Measurements from ENCODE around the gene TTLL11. TPM values are rescaled to one million over a fixed set of nuclear protein-coding genes. Genes with fewer than 3 reads are reported as not detected.
A peak's percentile ranks its signal among the peaks of the same experiment; 100 is the strongest.

TTLL11 gene
- total and polyA plus RNA-seq, 4 donors, result 1.4 to 4.5 (median 3.6) TPM

DNA sequence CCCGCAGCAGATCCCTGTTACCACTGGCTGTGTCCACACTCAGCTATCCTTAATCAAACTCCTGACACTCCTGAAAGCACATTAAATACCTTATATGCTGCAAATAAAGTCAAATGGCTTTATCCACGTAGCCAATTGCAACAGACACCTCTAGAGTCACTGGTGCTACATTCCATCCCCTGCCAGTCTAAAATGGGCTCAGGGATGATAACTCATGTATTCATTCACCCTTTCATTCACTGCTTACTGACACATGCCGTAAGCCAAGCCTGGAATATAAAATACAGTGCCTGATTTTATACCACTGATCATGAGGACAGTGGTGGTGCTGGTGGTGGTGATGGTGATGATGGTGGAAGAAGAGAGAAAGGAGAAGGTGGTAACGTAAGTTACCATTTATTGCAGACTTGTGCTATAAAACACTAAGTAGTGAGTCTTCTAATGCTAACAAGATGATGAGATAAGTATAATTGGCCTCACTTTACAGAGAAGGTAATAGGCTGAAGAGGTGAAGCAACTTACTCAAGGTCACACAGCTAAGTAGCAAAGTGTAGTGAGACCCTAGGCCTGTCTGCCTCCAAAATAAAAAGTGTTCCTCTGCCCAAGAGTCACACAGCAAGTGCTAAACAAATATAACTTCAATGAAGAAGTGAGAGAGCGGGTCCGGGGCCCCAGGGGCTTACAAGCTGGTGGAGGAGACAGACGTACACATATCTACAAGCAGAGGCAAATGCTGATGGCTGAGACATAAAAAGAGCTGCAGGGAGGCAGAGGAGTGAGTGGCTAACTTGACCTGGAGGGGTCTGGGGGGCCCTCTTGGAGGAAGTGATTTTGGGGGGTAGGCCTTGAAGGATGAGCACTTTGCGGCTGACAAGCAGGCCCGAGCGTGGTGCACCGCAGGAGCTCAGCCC lies 1.2 kb downstream of the TTLL11 start:
- Histone ChIP-seq H3K36me3 (ENCODE audit: control insufficient read depth in 4 of 4, insufficient read depth in 3 of 4, low read depth in 1 of 4, low read length in 3 of 4) (no peaks in the 10 kb centered on the region), H3K4me1 (ENCODE audit: control insufficient read depth in 4 of 4, insufficient read depth in 4 of 4, low read length in 3 of 4) (peaks cover 7 to 45% (median 33%) of the 10 kb centered on the region in 4 donors)

DNA sequence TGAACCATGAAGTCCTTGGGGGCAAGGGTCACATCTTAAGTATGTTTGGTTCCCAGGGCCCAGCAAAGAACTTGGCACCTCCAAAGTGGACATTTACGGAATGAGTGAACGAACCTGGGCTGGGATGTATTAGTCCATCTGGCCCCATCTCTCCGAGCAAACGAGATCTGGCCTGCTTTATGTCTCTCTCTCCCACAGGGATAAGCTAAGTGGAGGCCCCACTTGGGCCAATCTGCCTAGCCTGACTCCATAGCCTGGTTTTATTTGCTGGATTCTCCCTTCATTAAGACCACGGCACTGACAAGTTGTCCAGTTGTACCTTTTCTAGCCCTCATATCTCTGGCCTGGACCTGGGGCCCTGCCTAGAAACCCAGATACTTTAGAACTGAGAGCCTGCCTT lies 2.1 kb downstream of the TTLL11 start:
- TF ChIP-seq HNF4G (IDR thresholded peaks at IDR 0.05) (no peak), FOXA1 (IDR thresholded peaks at IDR 0.05) (no peak), YY1 (IDR thresholded peaks at IDR 0.05) (no peak), RXRA (IDR thresholded peaks at IDR 0.05) (no peak), FOXA2 (IDR thresholded peaks at IDR 0.05) (no peak), TAF1 (conservative IDR thresholded peaks at IDR 0.05) (no peak), NR2F2 (IDR thresholded peaks at IDR 0.05) (no peak), GABPA (IDR thresholded peaks at IDR 0.05 in 1 of 2, conservative IDR thresholded peaks at IDR 0.05 in 1 of 2) (no peak), RAD21 (IDR thresholded peaks at IDR 0.05) (no peak), EGR1 (IDR thresholded peaks at IDR 0.05; ENCODE audit: low read depth in 2 of 2) (no peak), SP1 (IDR thresholded peaks at IDR 0.05) (no peak), HNF4A (conservative IDR thresholded peaks at IDR 0.05) (no peak)
- TF ChIP-seq, protein P1, sequence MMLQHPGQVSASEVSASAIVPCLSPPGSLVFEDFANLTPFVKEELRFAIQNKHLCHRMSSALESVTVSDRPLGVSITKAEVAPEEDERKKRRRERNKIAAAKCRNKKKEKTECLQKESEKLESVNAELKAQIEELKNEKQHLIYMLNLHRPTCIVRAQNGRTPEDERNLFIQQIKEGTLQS (IDR thresholded peaks at IDR 0.05), result no peak
- TF ChIP-seq, protein P2, sequence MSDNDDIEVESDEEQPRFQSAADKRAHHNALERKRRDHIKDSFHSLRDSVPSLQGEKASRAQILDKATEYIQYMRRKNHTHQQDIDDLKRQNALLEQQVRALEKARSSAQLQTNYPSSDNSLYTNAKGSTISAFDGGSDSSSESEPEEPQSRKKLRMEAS (IDR thresholded peaks at IDR 0.05), result no peak
- TF ChIP-seq, protein P3, sequence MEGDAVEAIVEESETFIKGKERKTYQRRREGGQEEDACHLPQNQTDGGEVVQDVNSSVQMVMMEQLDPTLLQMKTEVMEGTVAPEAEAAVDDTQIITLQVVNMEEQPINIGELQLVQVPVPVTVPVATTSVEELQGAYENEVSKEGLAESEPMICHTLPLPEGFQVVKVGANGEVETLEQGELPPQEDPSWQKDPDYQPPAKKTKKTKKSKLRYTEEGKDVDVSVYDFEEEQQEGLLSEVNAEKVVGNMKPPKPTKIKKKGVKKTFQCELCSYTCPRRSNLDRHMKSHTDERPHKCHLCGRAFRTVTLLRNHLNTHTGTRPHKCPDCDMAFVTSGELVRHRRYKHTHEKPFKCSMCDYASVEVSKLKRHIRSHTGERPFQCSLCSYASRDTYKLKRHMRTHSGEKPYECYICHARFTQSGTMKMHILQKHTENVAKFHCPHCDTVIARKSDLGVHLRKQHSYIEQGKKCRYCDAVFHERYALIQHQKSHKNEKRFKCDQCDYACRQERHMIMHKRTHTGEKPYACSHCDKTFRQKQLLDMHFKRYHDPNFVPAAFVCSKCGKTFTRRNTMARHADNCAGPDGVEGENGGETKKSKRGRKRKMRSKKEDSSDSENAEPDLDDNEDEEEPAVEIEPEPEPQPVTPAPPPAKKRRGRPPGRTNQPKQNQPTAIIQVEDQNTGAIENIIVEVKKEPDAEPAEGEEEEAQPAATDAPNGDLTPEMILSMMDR (IDR thresholded peaks at IDR 0.05; ENCODE audit: low read depth, low read length, missing input control), result no peak
- TF ChIP-seq, protein P4, sequence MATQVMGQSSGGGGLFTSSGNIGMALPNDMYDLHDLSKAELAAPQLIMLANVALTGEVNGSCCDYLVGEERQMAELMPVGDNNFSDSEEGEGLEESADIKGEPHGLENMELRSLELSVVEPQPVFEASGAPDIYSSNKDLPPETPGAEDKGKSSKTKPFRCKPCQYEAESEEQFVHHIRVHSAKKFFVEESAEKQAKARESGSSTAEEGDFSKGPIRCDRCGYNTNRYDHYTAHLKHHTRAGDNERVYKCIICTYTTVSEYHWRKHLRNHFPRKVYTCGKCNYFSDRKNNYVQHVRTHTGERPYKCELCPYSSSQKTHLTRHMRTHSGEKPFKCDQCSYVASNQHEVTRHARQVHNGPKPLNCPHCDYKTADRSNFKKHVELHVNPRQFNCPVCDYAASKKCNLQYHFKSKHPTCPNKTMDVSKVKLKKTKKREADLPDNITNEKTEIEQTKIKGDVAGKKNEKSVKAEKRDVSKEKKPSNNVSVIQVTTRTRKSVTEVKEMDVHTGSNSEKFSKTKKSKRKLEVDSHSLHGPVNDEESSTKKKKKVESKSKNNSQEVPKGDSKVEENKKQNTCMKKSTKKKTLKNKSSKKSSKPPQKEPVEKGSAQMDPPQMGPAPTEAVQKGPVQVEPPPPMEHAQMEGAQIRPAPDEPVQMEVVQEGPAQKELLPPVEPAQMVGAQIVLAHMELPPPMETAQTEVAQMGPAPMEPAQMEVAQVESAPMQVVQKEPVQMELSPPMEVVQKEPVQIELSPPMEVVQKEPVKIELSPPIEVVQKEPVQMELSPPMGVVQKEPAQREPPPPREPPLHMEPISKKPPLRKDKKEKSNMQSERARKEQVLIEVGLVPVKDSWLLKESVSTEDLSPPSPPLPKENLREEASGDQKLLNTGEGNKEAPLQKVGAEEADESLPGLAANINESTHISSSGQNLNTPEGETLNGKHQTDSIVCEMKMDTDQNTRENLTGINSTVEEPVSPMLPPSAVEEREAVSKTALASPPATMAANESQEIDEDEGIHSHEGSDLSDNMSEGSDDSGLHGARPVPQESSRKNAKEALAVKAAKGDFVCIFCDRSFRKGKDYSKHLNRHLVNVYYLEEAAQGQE (IDR thresholded peaks at IDR 0.05), result no peak
- no peak overlapping the region for H3K4me3 ChIP-seq (ENCODE audit: low read depth in 1 of 3, low read length in 3 of 3)
- DNase-seq (ENCODE audit: low spot score), result no peak
- no peak overlapping the region for H3K27ac ChIP-seq (ENCODE audit: low read depth in 1 of 2, low read length in 2 of 2)
- peaks cover 7 to 45% (median 33%) of the 10 kb centered on the region in 4 donors for H3K4me1 ChIP-seq (ENCODE audit: control insufficient read depth in 4 of 4, insufficient read depth in 4 of 4, low read length in 3 of 4)
- no peaks in the 10 kb centered on the region for H3K27me3 ChIP-seq (ENCODE audit: control insufficient read depth in 4 of 4, insufficient read depth in 4 of 4, low read length in 3 of 4)
- H3K9ac ChIP-seq (ENCODE audit: low read depth in 1 of 2, low read length in 2 of 2), result no peak overlapping the region
- 92% methylated on average over 5 of the region's 5 CpGs for WGBS
- H3K9me3 ChIP-seq (ENCODE audit: control insufficient read depth in 4 of 4, low read length in 3 of 4), result no peaks in the 10 kb centered on the region
- H3K36me3 ChIP-seq (ENCODE audit: control insufficient read depth in 4 of 4, insufficient read depth in 3 of 4, low read depth in 1 of 4, low read length in 3 of 4), result no peaks in the 10 kb centered on the region

More for the DNA sequence above, 1.2 kb downstream of the TTLL11 start:
- WGBS, result 52% methylated on average over 11 of the region's 11 CpGs
- Histone ChIP-seq H3K4me3 (ENCODE audit: low read depth in 1 of 3, low read length in 3 of 3) (peak overlapping the region; percentile 83 to 96 (median 85)), H3K9me3 (ENCODE audit: control insufficient read depth in 4 of 4, low read length in 3 of 4) (no peaks in the 10 kb centered on the region), H3K9ac (ENCODE audit: low read depth in 1 of 2, low read length in 2 of 2) (peak overlapping the region; percentile 58 to 71), H3K27me3 (ENCODE audit: control insufficient read depth in 4 of 4, insufficient read depth in 4 of 4, low read length in 3 of 4) (no peaks in the 10 kb centered on the region), H3K27ac (ENCODE audit: low read depth in 1 of 2, low read length in 2 of 2) (peak overlapping the region in 1 of 2 donors; percentile 82)
- no peak for TF ChIP-seq FOXA2 (IDR thresholded peaks at IDR 0.05)
- TF ChIP-seq, protein P5, sequence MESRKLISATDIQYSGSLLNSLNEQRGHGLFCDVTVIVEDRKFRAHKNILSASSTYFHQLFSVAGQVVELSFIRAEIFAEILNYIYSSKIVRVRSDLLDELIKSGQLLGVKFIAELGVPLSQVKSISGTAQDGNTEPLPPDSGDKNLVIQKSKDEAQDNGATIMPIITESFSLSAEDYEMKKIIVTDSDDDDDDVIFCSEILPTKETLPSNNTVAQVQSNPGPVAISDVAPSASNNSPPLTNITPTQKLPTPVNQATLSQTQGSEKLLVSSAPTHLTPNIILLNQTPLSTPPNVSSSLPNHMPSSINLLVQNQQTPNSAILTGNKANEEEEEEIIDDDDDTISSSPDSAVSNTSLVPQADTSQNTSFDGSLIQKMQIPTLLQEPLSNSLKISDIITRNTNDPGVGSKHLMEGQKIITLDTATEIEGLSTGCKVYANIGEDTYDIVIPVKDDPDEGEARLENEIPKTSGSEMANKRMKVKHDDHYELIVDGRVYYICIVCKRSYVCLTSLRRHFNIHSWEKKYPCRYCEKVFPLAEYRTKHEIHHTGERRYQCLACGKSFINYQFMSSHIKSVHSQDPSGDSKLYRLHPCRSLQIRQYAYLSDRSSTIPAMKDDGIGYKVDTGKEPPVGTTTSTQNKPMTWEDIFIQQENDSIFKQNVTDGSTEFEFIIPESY (IDR thresholded peaks at IDR 0.05), result no peak
- TF ChIP-seq, protein P3 (IDR thresholded peaks at IDR 0.05; ENCODE audit: low read depth, low read length, missing input control), result no peak
- TF ChIP-seq YY1 (IDR thresholded peaks at IDR 0.05), result no peak
- no peak for DNase-seq (ENCODE audit: low spot score)
